ENCODE data around the gene TMEM163. TPM values are rescaled to one million over a fixed set of nuclear protein-coding genes. Genes with fewer than 3 reads are reported as not detected.
A peak's percentile ranks its signal among the peaks of the same experiment; 100 is the strongest.
"Not testable (repeated sequence)": the region's sequence is repeated elsewhere in the genome, so short reads cannot be mapped to it uniquely, and the experiment has no call there.

Gene TMEM163
- total and polyA plus RNA-seq, 8 donors: 0.58 to 16.7 (median 3.2) TPM; not detected in 1

- TF ChIP-seq EP300 (IDR thresholded peaks at IDR 0.05): no peak
- no peak for TF ChIP-seq POLR2A (IDR thresholded peaks at IDR 0.05)
- no peak for TF ChIP-seq CTCF (IDR thresholded peaks at IDR 0.05)
- peak in 1 of 3 donors; percentile 6 for TF ChIP-seq POLR2AphosphoS5 (IDR thresholded peaks at IDR 0.05)
- intact Hi-C loops (cut with DNase I; ENCODE audit: low total_unique reads): no loop called here
- H3K9me3 ChIP-seq: no peaks in the 10 kb centered on the region
- no peak overlapping the region for H3K4me3 ChIP-seq
- peaks cover 0 to 15% (median 0%) of the 10 kb centered on the region in 3 donors for H3K27me3 ChIP-seq
- peaks cover 0 to 3% (median 0%) of the 10 kb centered on the region in 4 donors for H3K4me1 ChIP-seq
- H3K36me3 ChIP-seq: no peaks in the 10 kb centered on the region
- peak; percentile 49 to 67 for DNase-seq
- H3K27ac ChIP-seq: peak overlapping the region in 1 of 5 donors; percentile 8
Observed at GRCh38 chr2:134725876-134726275, 7.1 kb upstream of the TMEM163 start.

GRCh38 chr2:134724341-134724740, 5.5 kb upstream of the TMEM163 start:
- no peak for TF ChIP-seq POLR2AphosphoS5 (IDR thresholded peaks at IDR 0.05)
- TF ChIP-seq EP300 (IDR thresholded peaks at IDR 0.05): no peak
- TF ChIP-seq CTCF (IDR thresholded peaks at IDR 0.05): no peak
- no peak for TF ChIP-seq POLR2A (IDR thresholded peaks at IDR 0.05)
- H3K4me1 ChIP-seq: peaks cover 1 to 4% (median 2%) of the 10 kb centered on the region in 4 donors
- intact Hi-C loops (cut with DNase I; ENCODE audit: low total_unique reads): no loop called here
- peak overlapping the region in 1 of 5 donors; percentile 8 for H3K27ac ChIP-seq
- WGBS, 5 donors: 94 to 100% (median 98%) methylated on average over 1 of the region's 1 CpG
- no peak overlapping the region for H3K4me3 ChIP-seq
- peaks cover 0 to 29% (median 9%) of the 10 kb centered on the region in 3 donors for H3K27me3 ChIP-seq
- no peak for DNase-seq
- no peaks in the 10 kb centered on the region for H3K9me3 ChIP-seq
- H3K36me3 ChIP-seq: no peaks in the 10 kb centered on the region

GRCh38 chr2:134723742-134724141, 4.9 kb upstream of the TMEM163 start:
- WGBS, 5 donors: 79 to 93% (median 90%) methylated on average over 2 of the region's 2 CpGs
- DNase-seq; H3K4me3 ChIP-seq; H3K36me3 ChIP-seq; H3K9me3 ChIP-seq; H3K27ac ChIP-seq; H3K4me1 ChIP-seq; intact Hi-C loops (cut with DNase I; ENCODE audit: low total_unique reads): not testable (repeated sequence)
- peaks cover 0 to 35% (median 14%) of the 10 kb centered on the region in 3 donors for H3K27me3 ChIP-seq

- Histone ChIP-seq H3K27me3 (peaks cover 0 to 45% (median 24%) of the 10 kb centered on the region in 3 donors), H3K27ac (no peak overlapping the region), H3K36me3 (no peaks in the 10 kb centered on the region), H3K4me1 (peaks cover 13 to 15% (median 15%) of the 10 kb centered on the region in 4 donors), H3K4me3 (no peak overlapping the region), H3K9me3 (no peaks in the 10 kb centered on the region)
- DNase-seq: no peak
- 60 to 77% (median 69%) methylated on average over 6 of the region's 6 CpGs for WGBS, 5 donors
- intact Hi-C loops (cut with DNase I; ENCODE audit: low total_unique reads): no loop called here
- TF ChIP-seq EP300 (IDR thresholded peaks at IDR 0.05): no peak
- TF ChIP-seq POLR2AphosphoS5 (IDR thresholded peaks at IDR 0.05): no peak
- no peak for TF ChIP-seq POLR2A (IDR thresholded peaks at IDR 0.05)
- TF ChIP-seq CTCF (IDR thresholded peaks at IDR 0.05): no peak
Observed at GRCh38 chr2:134722728-134723127, 3.9 kb upstream of the TMEM163 start.

GRCh38 chr2:134721596-134721995, 2.8 kb upstream of the TMEM163 start:
- TF ChIP-seq CTCF (IDR thresholded peaks at IDR 0.05): no peak
- TF ChIP-seq POLR2AphosphoS5 (IDR thresholded peaks at IDR 0.05): no peak
- TF ChIP-seq EP300 (IDR thresholded peaks at IDR 0.05): no peak
- TF ChIP-seq POLR2A (IDR thresholded peaks at IDR 0.05): no peak
- intact Hi-C loops (cut with DNase I; ENCODE audit: low total_unique reads): no loop called here
- Histone ChIP-seq H3K27me3 (peaks cover 0 to 56% (median 32%) of the 10 kb centered on the region in 3 donors), H3K27ac (no peak overlapping the region), H3K36me3 (no peaks in the 10 kb centered on the region), H3K9me3 (no peaks in the 10 kb centered on the region), H3K4me3 (no peak overlapping the region), H3K4me1 (peaks cover 16 to 23% (median 20%) of the 10 kb centered on the region in 4 donors)
- 86 to 96% (median 91%) methylated on average over 4 of the region's 4 CpGs for WGBS, 5 donors
- DNase-seq: no peak

Data from stomach (tissue), 9 donors.